MM.1S (cell line): ENCODE results near the gene KIFAP3.

Source experiments
- DNase-seq: peaks from one replicate; pipeline ENCODE4 v3.0.0-alpha.2; 2015
- H2AFZ ChIP-seq: fragments of 300-600 bp; sonication (generic); 2 replicates; pipeline ENCODE4 v1.6.0; 2016; ENCODE audit warnings: antibody characterized with exemption, low read length
- H3F3A ChIP-seq: fragments of 300-600 bp; sonication (generic); 2 replicates; pipeline ENCODE4 v1.6.1; 2016; ENCODE audit warnings: mild to moderate bottlenecking, antibody characterized with exemption, low read length, moderate library complexity, mixed read lengths; ENCODE audit not compliant: insufficient read depth
- H3K27ac ChIP-seq: fragments of 300-600 bp; sonication (generic); 2 replicates; pipeline ENCODE4 v1.5.1; 2016; ENCODE audit warnings: mild to moderate bottlenecking, low read length
- H3K27me3 ChIP-seq: fragments of 300-600 bp; sonication (generic); replicated peaks from 2 replicates; pipeline ENCODE4 v1.6.0; 2016; ENCODE audit warnings: low read length; ENCODE audit not compliant: insufficient read depth
- H3K36me3 ChIP-seq: fragments of 300-600 bp; sonication (generic); replicated peaks from 2 replicates; pipeline ENCODE4 v1.6.1; 2016; ENCODE audit warnings: mild to moderate bottlenecking, low read length, mixed read lengths; ENCODE audit not compliant: insufficient read depth
- H3K4me1 ChIP-seq: fragments of 300-600 bp; sonication (generic); 2 replicates; pipeline ENCODE4 v1.6.1; 2016; ENCODE audit warnings: low read length, mixed read lengths
- H3K4me2 ChIP-seq: fragments of 300-600 bp; sonication (generic); 2 replicates; pipeline ENCODE4 v1.6.0; 2016; ENCODE audit warnings: low read depth, low read length
- H3K4me3 ChIP-seq: fragments of 300-600 bp; sonication (generic); 2 replicates; pipeline ENCODE4 v1.5.1; 2016; ENCODE audit warnings: low read length, mixed read lengths
- H3K79me2 ChIP-seq: fragments of 300-600 bp; sonication (generic); 2 replicates; pipeline ENCODE4 v1.6.1; 2016; ENCODE audit warnings: mixed run types, low read length, mixed read lengths
- H3K9ac ChIP-seq: fragments of 300-600 bp; sonication (generic); 2 replicates; pipeline ENCODE4 v1.6.1; 2016; ENCODE audit warnings: low read length, mixed read lengths
- H3K9me2 ChIP-seq: fragments of 300-600 bp; sonication (generic); replicated peaks from 2 replicates; pipeline ENCODE4 v1.6.1; 2016; ENCODE audit warnings: mild to moderate bottlenecking, low read length, mixed read lengths; ENCODE audit not compliant: insufficient read depth
- H3K9me3 ChIP-seq: fragments of 300-600 bp; sonication (generic); replicated peaks from 2 replicates; pipeline ENCODE4 v1.6.1; 2016; ENCODE audit warnings: mild to moderate bottlenecking, low read length, mixed read lengths; ENCODE audit not compliant: insufficient read depth
- H4K20me1 ChIP-seq: fragments of 300-600 bp; sonication (generic); 2 replicates; pipeline ENCODE4 v1.6.1; 2016; ENCODE audit warnings: mild to moderate bottlenecking, low read length, moderate library complexity, mixed read lengths; ENCODE audit not compliant: insufficient read depth
- EZH2 ChIP-seq: fragments of 300-600 bp; sonication (generic); optimal IDR thresholded peaks from 2 replicates; pipeline ENCODE3; 2017; ENCODE audit warnings: low read depth, mild to moderate bottlenecking, antibody characterized with exemption, low read length, mixed read lengths
- EZH2phosphoT487 ChIP-seq: fragments of 300-600 bp; sonication (generic); IDR thresholded peaks from 2 replicates; pipeline ENCODE4 v1.6.1; 2018; ENCODE audit warnings: antibody characterized with exemption, low read length
- TF ChIP-seq, protein P1 (sequence below): fragments of 300-600 bp; sonication (generic); IDR thresholded peaks from 2 replicates; pipeline ENCODE4 v1.5.1; 2016; ENCODE audit warnings: antibody characterized with exemption, low read length, mixed read lengths

KIFAP3 gene

DNA sequence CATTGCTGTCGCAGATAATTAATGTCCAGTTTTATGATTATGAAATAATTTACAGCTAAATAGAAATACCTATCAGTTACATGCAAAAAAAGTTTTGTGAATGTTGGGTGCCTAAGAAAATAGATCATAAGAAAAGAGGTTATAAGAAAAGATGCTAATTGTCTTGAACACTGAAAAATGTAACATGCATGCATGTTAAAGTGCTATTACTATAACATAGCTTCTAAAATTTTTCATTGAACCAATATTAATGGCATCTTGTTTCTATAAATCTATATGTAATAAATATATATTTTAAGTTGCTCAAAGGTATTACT is 145.3 kb downstream of the KIFAP3 start:
- Histone ChIP-seq H3K9me3 (no peaks in the 10 kb centered on the region), H3K4me3 (no peak overlapping the region), H3K79me2 (no peaks in the 10 kb centered on the region), H2AFZ (no peak overlapping the region), H4K20me1 (no peaks in the 10 kb centered on the region), H3K4me1 (peaks cover 13% of the 10 kb centered on the region), H3K9ac (no peak overlapping the region), H3F3A (peaks cover 5% of the 10 kb centered on the region; the same call in 1 of the 2 replicates), H3K27me3 (no peaks in the 10 kb centered on the region), H3K4me2 (no peak overlapping the region), H3K27ac (no peak overlapping the region), H3K9me2 (no peaks in the 10 kb centered on the region), H3K36me3 (no peaks in the 10 kb centered on the region)
- DNase-seq: no peak
- no peak for TF ChIP-seq EZH2phosphoT487
- TF ChIP-seq, protein P1, sequence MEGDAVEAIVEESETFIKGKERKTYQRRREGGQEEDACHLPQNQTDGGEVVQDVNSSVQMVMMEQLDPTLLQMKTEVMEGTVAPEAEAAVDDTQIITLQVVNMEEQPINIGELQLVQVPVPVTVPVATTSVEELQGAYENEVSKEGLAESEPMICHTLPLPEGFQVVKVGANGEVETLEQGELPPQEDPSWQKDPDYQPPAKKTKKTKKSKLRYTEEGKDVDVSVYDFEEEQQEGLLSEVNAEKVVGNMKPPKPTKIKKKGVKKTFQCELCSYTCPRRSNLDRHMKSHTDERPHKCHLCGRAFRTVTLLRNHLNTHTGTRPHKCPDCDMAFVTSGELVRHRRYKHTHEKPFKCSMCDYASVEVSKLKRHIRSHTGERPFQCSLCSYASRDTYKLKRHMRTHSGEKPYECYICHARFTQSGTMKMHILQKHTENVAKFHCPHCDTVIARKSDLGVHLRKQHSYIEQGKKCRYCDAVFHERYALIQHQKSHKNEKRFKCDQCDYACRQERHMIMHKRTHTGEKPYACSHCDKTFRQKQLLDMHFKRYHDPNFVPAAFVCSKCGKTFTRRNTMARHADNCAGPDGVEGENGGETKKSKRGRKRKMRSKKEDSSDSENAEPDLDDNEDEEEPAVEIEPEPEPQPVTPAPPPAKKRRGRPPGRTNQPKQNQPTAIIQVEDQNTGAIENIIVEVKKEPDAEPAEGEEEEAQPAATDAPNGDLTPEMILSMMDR: no peak
- TF ChIP-seq EZH2: no peak

DNA sequence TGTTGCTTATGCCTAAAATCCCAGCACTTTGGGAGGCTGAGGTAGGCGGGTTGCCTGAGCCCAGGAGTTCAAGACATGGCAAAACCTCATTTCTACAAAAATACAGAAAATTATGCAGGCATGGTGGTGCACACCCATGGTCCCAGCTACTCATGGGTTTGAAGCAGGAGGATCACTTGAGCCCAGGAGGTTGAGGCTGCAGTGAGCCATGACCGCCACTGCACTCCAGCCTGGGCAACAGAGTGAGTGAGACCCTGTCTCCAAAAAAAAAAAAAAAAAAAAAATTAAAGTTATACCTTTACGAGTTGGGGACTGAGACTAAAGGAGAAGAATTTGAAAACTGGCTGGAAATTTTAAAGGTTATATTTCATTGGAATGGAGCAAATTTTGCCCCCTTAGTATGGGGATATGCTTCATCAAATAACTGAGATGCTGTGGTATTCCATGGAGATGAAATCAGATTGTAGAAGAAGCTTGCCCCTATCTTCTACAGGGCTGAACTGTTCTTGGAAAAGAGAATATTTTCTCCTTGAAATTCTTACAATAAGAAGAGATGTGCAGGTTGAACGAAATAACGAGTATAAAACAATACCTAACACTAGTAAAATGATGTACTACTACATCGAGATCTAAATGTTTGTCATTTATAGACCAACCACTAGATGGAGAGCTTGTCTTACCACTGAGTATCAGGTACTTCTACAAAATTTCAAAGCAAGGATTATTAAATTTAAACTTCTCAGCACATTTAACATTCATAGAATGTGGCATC is 145.9 kb downstream of the KIFAP3 start:
- peak; percentile 82 for DNase-seq
- Histone ChIP-seq H3K79me2 (no peaks in the 10 kb centered on the region), H3K9me2 (no peaks in the 10 kb centered on the region), H3F3A (peaks cover 5% of the 10 kb centered on the region; the same call in 1 of the 2 replicates), H4K20me1 (no peaks in the 10 kb centered on the region), H3K4me1 (peaks cover 13% of the 10 kb centered on the region), H3K4me2 (no peak overlapping the region), H3K9ac (no peak overlapping the region), H3K27me3 (no peaks in the 10 kb centered on the region), H3K27ac (no peak overlapping the region), H3K9me3 (no peaks in the 10 kb centered on the region), H3K36me3 (no peaks in the 10 kb centered on the region), H3K4me3 (no peak overlapping the region), H2AFZ (peak overlapping the region; percentile 32; the same call in 1 of the 2 replicates)
- no peak for TF ChIP-seq EZH2phosphoT487
- TF ChIP-seq, protein P1: peak; percentile 94

DNA sequence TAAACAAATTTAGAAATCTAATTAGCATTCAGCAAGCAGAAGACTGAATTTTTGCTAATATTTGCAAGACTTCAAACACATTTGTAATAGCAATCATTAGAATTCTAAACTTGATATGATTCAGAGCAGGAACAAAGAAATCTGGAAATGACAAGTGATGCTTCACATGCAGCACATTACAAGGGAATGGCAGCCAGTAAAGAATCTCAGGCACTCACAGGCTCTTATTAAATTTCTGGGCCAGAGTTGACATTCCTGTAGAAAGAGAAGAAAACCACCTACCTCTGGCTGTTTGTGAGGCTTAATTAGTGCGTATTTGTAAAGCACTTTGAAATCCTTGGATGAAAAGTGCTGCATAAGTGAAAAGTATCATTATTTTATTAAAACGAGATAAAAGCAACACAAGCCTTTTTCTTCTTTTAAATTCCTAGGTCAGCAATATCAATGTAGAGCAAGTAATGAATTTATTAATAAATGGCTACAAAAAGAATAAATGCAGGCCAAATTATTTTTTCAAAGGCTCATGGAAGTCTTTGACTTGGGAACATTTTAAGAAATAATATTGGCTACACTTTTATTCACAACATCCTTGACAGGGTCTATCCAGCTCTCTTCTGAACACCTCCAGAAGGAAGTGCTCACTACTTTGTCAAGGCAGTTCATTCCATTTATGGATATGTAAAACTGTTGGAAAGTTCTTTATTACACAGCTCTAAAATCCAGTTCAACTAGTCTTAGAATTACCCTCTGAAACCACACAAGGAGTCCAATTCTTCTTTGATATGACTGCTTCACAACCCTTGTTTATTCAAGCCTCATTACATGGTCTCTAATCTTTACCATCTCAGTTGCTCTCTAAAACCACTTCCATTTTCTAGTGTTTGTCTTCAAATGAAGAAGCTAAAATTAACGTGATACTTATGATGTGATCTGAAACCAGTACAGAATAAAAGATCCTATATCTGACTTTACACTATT is 148.7 kb downstream of the KIFAP3 start:
- Histone ChIP-seq H3K9ac (no peak overlapping the region), H3K4me2 (peak overlapping the region; percentile 23; the same call in 1 of the 2 replicates), H2AFZ (peak overlapping the region; percentile 27; the same call in 1 of the 2 replicates), H3K9me3 (no peaks in the 10 kb centered on the region), H3K27me3 (no peaks in the 10 kb centered on the region), H3K9me2 (no peaks in the 10 kb centered on the region), H3K27ac (peak overlapping the region; percentile 32; the same call in 1 of the 2 replicates), H3K4me3 (no peak overlapping the region), H3K36me3 (no peaks in the 10 kb centered on the region), H4K20me1 (no peaks in the 10 kb centered on the region), H3K4me1 (peaks cover 13% of the 10 kb centered on the region), H3F3A (peaks cover 5% of the 10 kb centered on the region; the same call in 1 of the 2 replicates), H3K79me2 (no peaks in the 10 kb centered on the region)
- DNase-seq: peak; percentile 61
- TF ChIP-seq EZH2 (no peak), EZH2phosphoT487 (no peak)
- TF ChIP-seq, protein P1: no peak
